Measurements from ENCODE around the gene TENM3. TPM values are rescaled to one million over a fixed set of nuclear protein-coding genes. Genes with fewer than 3 reads are reported as not detected.
A peak's percentile ranks its signal among the peaks of the same experiment; 100 is the strongest.

The TENM3 gene
- polyA plus RNA-seq, 1 of the 3 experiments (the other 2 are of a cell fraction): 10.4 TPM

DNA sequence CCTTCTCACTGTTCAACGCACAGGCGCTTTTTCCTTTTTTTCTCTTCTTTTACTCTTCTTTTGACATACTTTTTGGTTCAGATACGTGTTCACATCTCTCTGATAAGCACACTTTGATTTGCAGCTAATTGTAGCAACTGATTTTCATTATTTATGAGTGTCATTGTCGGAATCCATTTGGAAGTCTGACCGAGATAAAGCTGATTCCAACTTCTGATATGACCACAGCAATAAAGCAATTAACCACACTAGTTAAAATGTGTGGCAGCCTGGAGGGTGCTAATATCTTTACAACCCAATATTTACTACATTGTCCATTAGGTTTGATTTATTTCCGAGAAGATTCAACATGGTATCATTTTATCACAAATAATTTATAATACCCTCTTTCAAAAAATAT, 101.8 kb downstream of the TENM3 start:
- Histone ChIP-seq H4K20me1 (ENCODE audit: insufficient read depth) (no peaks in the 10 kb centered on the region), H3K36me3 (replicated peaks in 1 of 2; ENCODE audit: control insufficient read depth in 1 of 2, insufficient read depth in 2 of 2, low read length in 1 of 2) (peaks cover 0 to 2% of the 10 kb centered on the region in 2 experiments), H3K4me1 (ENCODE audit: control insufficient read depth in 1 of 2, insufficient read depth in 2 of 2, low read depth in 1 of 2, low read length in 1 of 2) (peaks cover 0 to 9% of the 10 kb centered on the region in 2 experiments; a peak in 2 of 4 replicates), H3K27ac (ENCODE audit: low read depth in 2 of 2, low read length in 1 of 2) (no peak overlapping the region), H3K4me3 (ENCODE audit: low read depth in 2 of 2, low read length in 1 of 2) (no peak overlapping the region), H3K27me3 (ENCODE audit: insufficient read depth) (no peaks in the 10 kb centered on the region), H2AFZ (ENCODE audit: low read depth) (no peak overlapping the region), H3K79me2 (ENCODE audit: insufficient read depth) (no peaks in the 10 kb centered on the region), H3K9me3 (no peaks in the 10 kb centered on the region), H3F3A (replicated peaks; ENCODE audit: insufficient read depth) (no peaks in the 10 kb centered on the region), H3K9ac (no peak overlapping the region), H3K4me2 (no peak overlapping the region), H3K9me2 (no peaks in the 10 kb centered on the region)
- TF ChIP-seq EZH2phosphoT487 (IDR thresholded peaks at IDR 0.05; ENCODE audit: borderline replicate concordance, low read depth) (no peak), GATA2 (CRISPR knock-in tag; IDR thresholded peaks at IDR 0.05) (peak; percentile 82), EP300 (IDR thresholded peaks at IDR 0.05; ENCODE audit: borderline replicate concordance in 1 of 2, low read depth in 1 of 2, low read length in 1 of 2) (peak in 1 of 2 experiments; percentile 61; a peak in 2 of 4 replicates), RCOR1 (IDR thresholded peaks at IDR 0.05; ENCODE audit: low read length) (peak; percentile 75; the same call in 1 of the 2 replicates)
- TF ChIP-seq, protein P1, sequence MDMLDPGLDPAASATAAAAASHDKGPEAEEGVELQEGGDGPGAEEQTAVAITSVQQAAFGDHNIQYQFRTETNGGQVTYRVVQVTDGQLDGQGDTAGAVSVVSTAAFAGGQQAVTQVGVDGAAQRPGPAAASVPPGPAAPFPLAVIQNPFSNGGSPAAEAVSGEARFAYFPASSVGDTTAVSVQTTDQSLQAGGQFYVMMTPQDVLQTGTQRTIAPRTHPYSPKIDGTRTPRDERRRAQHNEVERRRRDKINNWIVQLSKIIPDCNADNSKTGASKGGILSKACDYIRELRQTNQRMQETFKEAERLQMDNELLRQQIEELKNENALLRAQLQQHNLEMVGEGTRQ (IDR thresholded peaks at IDR 0.05; ENCODE audit: borderline replicate concordance, low read depth, low read length): no peak
- no peak for DNase-seq
- 63% methylated on average over 6 of the region's 6 CpGs for WGBS (ENCODE audit: low lambda C conversion rate)
- POLR2A ChIA-PET: no interaction called here
- CTCF ChIA-PET: interaction anchor here (0.6 kb wide), 1 partner anchor 518 kb away, joined by 3 read pairs; no protein-coding TSS in a partner anchor

DNA sequence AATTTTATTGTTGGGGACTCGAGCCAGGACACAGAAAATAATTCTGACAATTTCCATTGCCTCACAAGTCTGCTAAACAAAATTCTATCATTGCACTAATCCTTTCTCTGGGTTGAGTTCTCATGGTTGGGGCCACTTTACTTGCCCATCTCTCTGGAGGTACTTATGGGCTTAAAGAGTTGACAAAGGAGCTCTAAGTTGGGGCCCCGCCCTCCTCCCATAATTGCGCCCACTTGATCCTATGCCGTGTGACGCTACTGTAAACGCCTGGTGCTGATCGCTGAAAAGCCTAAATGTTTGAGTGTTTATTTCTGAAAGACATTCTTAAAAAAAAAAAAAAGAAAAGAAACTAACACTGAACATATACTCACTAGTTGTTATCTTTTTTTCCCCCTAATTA, 103.0 kb downstream of the TENM3 start:
- CTCF ChIA-PET: no interaction called here
- POLR2A ChIA-PET: no interaction called here
- WGBS (ENCODE audit: low lambda C conversion rate): 89% methylated on average over 7 of the region's 7 CpGs

More for the DNA sequence above, 103.0 kb downstream of the TENM3 start:
- Histone ChIP-seq H4K20me1 (ENCODE audit: insufficient read depth) (no peaks in the 10 kb centered on the region), H3K9me3 (no peaks in the 10 kb centered on the region), H3K27ac (ENCODE audit: low read depth in 2 of 2, low read length in 1 of 2) (no peak overlapping the region), H3K27me3 (ENCODE audit: insufficient read depth) (no peaks in the 10 kb centered on the region), H3K9ac (no peak overlapping the region), H3K4me2 (no peak overlapping the region), H3F3A (replicated peaks; ENCODE audit: insufficient read depth) (no peaks in the 10 kb centered on the region), H3K4me3 (ENCODE audit: low read depth in 2 of 2, low read length in 1 of 2) (no peak overlapping the region), H3K9me2 (no peaks in the 10 kb centered on the region), H2AFZ (ENCODE audit: low read depth) (no peak overlapping the region), H3K79me2 (ENCODE audit: insufficient read depth) (no peaks in the 10 kb centered on the region), H3K36me3 (replicated peaks in 1 of 2; ENCODE audit: control insufficient read depth in 1 of 2, insufficient read depth in 2 of 2, low read length in 1 of 2) (peaks cover 0 to 3% of the 10 kb centered on the region in 2 experiments), H3K4me1 (ENCODE audit: control insufficient read depth in 1 of 2, insufficient read depth in 2 of 2, low read depth in 1 of 2, low read length in 1 of 2) (peaks cover 0 to 9% of the 10 kb centered on the region in 2 experiments; a peak in 2 of 4 replicates)
- TF ChIP-seq EP300 (IDR thresholded peaks at IDR 0.05; ENCODE audit: borderline replicate concordance in 1 of 2, low read depth in 1 of 2, low read length in 1 of 2) (no peak), CHD2 (IDR thresholded peaks at IDR 0.05; ENCODE audit: low read length, partially characterized antibody) (no peak), MXI1 (IDR thresholded peaks at IDR 0.05; ENCODE audit: low read depth, low read length) (no peak)
- TF ChIP-seq, protein P2, sequence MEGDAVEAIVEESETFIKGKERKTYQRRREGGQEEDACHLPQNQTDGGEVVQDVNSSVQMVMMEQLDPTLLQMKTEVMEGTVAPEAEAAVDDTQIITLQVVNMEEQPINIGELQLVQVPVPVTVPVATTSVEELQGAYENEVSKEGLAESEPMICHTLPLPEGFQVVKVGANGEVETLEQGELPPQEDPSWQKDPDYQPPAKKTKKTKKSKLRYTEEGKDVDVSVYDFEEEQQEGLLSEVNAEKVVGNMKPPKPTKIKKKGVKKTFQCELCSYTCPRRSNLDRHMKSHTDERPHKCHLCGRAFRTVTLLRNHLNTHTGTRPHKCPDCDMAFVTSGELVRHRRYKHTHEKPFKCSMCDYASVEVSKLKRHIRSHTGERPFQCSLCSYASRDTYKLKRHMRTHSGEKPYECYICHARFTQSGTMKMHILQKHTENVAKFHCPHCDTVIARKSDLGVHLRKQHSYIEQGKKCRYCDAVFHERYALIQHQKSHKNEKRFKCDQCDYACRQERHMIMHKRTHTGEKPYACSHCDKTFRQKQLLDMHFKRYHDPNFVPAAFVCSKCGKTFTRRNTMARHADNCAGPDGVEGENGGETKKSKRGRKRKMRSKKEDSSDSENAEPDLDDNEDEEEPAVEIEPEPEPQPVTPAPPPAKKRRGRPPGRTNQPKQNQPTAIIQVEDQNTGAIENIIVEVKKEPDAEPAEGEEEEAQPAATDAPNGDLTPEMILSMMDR (IDR thresholded peaks at IDR 0.05): no peak
- no peak for DNase-seq
